ENCODE measurements around the gene HAGHL.

DNA sequence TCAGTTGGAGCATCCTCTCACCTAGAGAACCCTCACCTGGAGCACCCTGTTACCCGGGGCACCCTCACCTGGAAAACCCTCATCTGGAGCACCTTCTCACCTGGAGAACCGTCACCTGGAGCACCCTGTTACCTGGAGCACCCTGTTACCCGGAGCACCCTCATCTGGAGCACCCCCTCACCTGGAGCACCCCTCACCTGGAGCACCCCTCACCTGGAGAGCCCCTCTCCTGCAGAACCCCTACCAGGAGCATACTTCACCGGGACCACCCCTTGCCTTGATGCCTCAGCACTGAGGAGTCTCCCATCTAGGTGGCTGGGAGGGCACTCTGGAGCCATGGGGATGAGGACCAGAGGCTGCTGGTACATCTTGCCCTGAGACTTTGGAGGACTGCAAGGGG lies 17.9 kb upstream of the HAGHL start:
- TF ChIP-seq EZH2 (IDR thresholded peaks at IDR 0.05) = no peak
- no peak for TF ChIP-seq CTCF (IDR thresholded peaks at IDR 0.05)
- TF ChIP-seq EZH2phosphoT487 (IDR thresholded peaks at IDR 0.05) = no peak
